GM06990 (cell line): Measurements from ENCODE around the gene SMTNL2.

Source experiments
- DNase-seq: peaks from one replicate; pipeline ENCODE4 v3.0.0-alpha.2; 2011; ENCODE audit not compliant: insufficient read length; ENCODE audit errors: extremely low read depth
- H3K27me3 ChIP-seq: replicated peaks from 2 replicates; pipeline ENCODE4 v1.6.0; 2011; ENCODE audit warnings: low read length; ENCODE audit not compliant: control insufficient read depth, insufficient read depth
- H3K36me3 ChIP-seq: 2 replicates; pipeline ENCODE4 v1.5.1; 2011; ENCODE audit warnings: low read length; ENCODE audit not compliant: control insufficient read depth, insufficient read depth
- H3K4me3 ChIP-seq: replicated peaks from 2 replicates; pipeline ENCODE4 v1.5.1; 2011; ENCODE audit warnings: low read depth, mild to moderate bottlenecking, control low read depth, low read length
- CTCF ChIP-seq: IDR thresholded peaks from 2 replicates; pipeline ENCODE4 v1.5.1; 2011; ENCODE audit warnings: low read length, control low read depth, mild to moderate bottlenecking, inconsistent platforms; ENCODE audit not compliant: insufficient read depth, poor library complexity, severe bottlenecking

Gene SMTNL2

GRCh38 chr17:4548721-4549531 is 35.4 kb upstream of the SMTNL2 start:
- no peaks in the 10 kb centered on the region for H3K27me3 ChIP-seq
- no peak overlapping the region for H3K4me3 ChIP-seq
- peak; percentile 10 for DNase-seq
- H3K36me3 ChIP-seq = peaks cover 52% of the 10 kb centered on the region
- no peak for TF ChIP-seq CTCF

- TF ChIP-seq CTCF = no peak
- Histone ChIP-seq H3K4me3 (no peak overlapping the region), H3K27me3 (no peaks in the 10 kb centered on the region), H3K36me3 (peaks cover 49% of the 10 kb centered on the region)
- DNase-seq = no peak
These were observed 34.4 kb upstream of the SMTNL2 start for GRCh38 chr17:4549781-4550533.

GRCh38 chr17:4550534-4551039 is 33.7 kb upstream of the SMTNL2 start:
- no peaks in the 10 kb centered on the region for H3K27me3 ChIP-seq
- no peak overlapping the region for H3K4me3 ChIP-seq
- DNase-seq = no peak
- H3K36me3 ChIP-seq = peaks cover 44% of the 10 kb centered on the region
- TF ChIP-seq CTCF = no peak

GRCh38 chr17:4551141-4551540 is 33.2 kb upstream of the SMTNL2 start:
- DNase-seq = no peak
- Histone ChIP-seq H3K27me3 (no peaks in the 10 kb centered on the region), H3K36me3 (peaks cover 42% of the 10 kb centered on the region), H3K4me3 (no peak overlapping the region)
- no peak for TF ChIP-seq CTCF

GRCh38 chr17:4551796-4552525 is 32.4 kb upstream of the SMTNL2 start:
- Histone ChIP-seq H3K36me3 (peaks cover 42% of the 10 kb centered on the region), H3K27me3 (no peaks in the 10 kb centered on the region)
- no peak for TF ChIP-seq CTCF

More at GRCh38 chr17:4551796-4552525, 32.4 kb upstream of the SMTNL2 start:
- H3K4me3 ChIP-seq = no peak overlapping the region
- DNase-seq = no peak
